Body of pancreas (tissue), 4 donors: Measurements from ENCODE around the gene HEATR5A.
"Not testable (repeated sequence)": the region's sequence is repeated elsewhere in the genome, so short reads cannot be mapped to it uniquely, and the experiment has no call there.

Source experiments
- POLR2A ChIP-seq, 3 donors: fragments of 450-650 bp; IDR thresholded peaks; one replicate each; pipeline ENCODE4 v1.6.1; 2016; ENCODE audit warnings: antibody characterized with exemption in 3 of 3, mild to moderate bottlenecking in 2 of 3
- TF ChIP-seq, protein P1 (sequence below), 7 experiments: fragments of 450-650 bp in 4 of 7; fragments of 200-600 bp in 3 of 7; sonication (generic) in 3 of 7; IDR thresholded peaks; one replicate each; pipeline ENCODE4 v1.5.1; 2016 to 2019; ENCODE audit warnings: antibody characterized with exemption in 7 of 7

DNA sequence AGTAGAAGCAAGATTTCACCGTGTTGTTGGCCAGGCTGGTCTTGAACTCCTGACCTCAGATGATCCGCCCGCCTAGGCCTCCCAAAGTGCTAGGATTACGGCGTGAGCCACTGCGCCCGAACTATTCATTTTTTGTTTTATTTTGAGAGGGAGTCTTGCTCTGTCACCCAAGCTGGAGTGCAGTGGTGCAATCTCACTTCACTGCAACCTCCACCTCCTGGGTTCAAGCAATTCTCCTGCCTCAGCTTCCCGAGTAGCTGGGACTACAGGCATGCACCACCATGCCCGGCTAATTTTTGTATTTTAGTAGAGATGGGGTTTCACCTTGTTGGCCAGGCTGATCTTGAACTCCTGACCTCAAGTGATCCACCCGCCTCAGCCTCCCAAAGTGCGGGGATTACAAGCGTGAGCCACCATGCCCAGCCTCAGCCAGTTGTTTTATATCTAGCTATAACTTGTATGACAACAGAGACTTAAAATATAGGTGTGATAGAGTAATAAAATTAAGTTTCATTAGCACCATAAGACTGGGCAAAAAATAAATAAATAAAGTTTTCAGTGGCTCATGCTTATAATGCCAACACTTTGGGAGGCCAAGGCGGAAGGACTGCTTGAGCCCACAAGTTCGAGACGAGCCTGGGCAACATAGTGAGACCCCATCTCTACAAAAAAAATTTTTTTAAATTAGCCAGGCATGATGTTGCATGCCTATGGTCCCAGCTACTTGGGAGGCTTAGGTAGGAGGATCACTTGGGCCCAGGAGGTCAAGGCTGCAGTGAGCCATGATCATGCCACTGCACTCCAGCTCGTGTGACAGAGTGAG is 41.0 kb downstream of the HEATR5A start:
- TF ChIP-seq, protein P1, sequence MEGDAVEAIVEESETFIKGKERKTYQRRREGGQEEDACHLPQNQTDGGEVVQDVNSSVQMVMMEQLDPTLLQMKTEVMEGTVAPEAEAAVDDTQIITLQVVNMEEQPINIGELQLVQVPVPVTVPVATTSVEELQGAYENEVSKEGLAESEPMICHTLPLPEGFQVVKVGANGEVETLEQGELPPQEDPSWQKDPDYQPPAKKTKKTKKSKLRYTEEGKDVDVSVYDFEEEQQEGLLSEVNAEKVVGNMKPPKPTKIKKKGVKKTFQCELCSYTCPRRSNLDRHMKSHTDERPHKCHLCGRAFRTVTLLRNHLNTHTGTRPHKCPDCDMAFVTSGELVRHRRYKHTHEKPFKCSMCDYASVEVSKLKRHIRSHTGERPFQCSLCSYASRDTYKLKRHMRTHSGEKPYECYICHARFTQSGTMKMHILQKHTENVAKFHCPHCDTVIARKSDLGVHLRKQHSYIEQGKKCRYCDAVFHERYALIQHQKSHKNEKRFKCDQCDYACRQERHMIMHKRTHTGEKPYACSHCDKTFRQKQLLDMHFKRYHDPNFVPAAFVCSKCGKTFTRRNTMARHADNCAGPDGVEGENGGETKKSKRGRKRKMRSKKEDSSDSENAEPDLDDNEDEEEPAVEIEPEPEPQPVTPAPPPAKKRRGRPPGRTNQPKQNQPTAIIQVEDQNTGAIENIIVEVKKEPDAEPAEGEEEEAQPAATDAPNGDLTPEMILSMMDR (IDR thresholded peaks at IDR 0.05): not testable (repeated sequence)
- TF ChIP-seq POLR2A (IDR thresholded peaks at IDR 0.05): not testable (repeated sequence)
